Central memory CD8-positive, alpha-beta T cell (primary cell): Measurements from ENCODE around the gene FADS1.

Source experiments
- ATAC-seq: fragments of 150-1000 bp; cut with Tn5 transposase; replicated peaks from 2 replicates; pipeline ENCODE4 v1.10.0; 2022; ENCODE audit warnings: mild to moderate bottlenecking, moderate FRiP score, moderate number of reproducible peaks; ENCODE audit not compliant: poor library complexity, severe bottlenecking; ENCODE audit errors: extremely low read depth
- DNase-seq, 2 donors: peaks; one replicate each; pipeline ENCODE4 v3.0.0; 2021; ENCODE audit warnings: low spot score in 2 of 2
- H3K27ac Mint-ChIP-seq: one replicate; pipeline ENCODE4 v1.8.0; 2022; ENCODE audit warnings: low read depth, mild to moderate bottlenecking, moderate library complexity, mixed read lengths
- H3K27me3 Mint-ChIP-seq: one replicate; pipeline ENCODE4 v1.8.0; 2022; ENCODE audit warnings: mixed read lengths
- H3K36me3 Mint-ChIP-seq: one replicate; pipeline ENCODE4 v1.8.0; 2022; ENCODE audit warnings: mild to moderate bottlenecking, moderate library complexity, mixed read lengths; ENCODE audit not compliant: insufficient read depth
- H3K4me1 Mint-ChIP-seq: one replicate; pipeline ENCODE4 v1.8.0; 2022; ENCODE audit warnings: mixed read lengths
- H3K4me3 Mint-ChIP-seq: one replicate; pipeline ENCODE4 v1.8.0; 2022; ENCODE audit warnings: mild to moderate bottlenecking, moderate library complexity, mixed read lengths
- H3K9me3 Mint-ChIP-seq: one replicate; pipeline ENCODE4 v1.8.0; 2022; ENCODE audit warnings: mixed read lengths

Gene FADS1

DNA sequence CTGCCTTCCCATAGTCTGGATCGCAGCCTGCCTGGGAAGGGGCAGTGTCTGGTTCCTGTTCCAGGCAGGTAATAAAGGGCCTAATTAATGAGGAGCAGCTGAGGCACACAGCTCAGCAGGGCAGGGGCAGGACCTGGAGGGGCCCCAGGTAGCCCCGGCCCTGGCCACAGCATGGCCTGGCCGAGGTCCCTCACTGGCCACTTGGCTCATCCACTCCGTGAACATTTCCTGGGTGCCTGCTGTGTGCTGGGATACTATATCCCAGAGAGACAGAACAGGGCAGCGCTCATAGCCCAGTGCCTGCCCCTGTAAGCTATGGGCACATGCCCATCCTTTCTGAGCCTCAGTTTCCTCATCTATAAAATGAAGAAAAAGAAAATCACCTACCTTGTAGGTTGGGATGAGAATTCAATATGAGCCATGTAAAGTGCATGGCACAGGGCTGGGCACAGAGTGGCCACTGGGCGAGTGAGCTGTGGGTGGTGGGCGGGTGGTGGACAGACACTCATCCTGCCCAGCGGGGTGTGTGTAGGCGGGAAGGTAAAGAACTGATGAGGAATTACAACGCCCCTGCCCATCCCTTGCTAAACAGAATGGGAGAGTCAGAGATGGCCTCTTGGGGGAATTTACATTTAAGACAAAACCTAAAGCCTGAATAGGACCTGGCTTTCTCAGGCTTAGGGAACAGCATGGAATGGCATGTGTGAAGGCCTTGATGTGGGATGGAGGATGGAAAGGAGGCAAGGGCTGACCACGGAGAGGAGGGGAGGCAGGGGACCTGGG lies 55.2 kb downstream of the FADS1 start:
- Mint-ChIP-seq H3K27me3 (peaks cover 11% of the 10 kb centered on the region), H3K4me1 (peaks cover under 1% of the 10 kb centered on the region), H3K4me3 (no peak overlapping the region), H3K27ac (no peak overlapping the region), H3K9me3 (no peaks in the 10 kb centered on the region), H3K36me3 (no peaks in the 10 kb centered on the region)
- ATAC-seq = no peak
- no peak for DNase-seq

- H3K27ac Mint-ChIP-seq = no peak overlapping the region
- ATAC-seq (no peak), DNase-seq (no peak)
- H3K4me3 Mint-ChIP-seq = no peak overlapping the region
- H3K27me3 Mint-ChIP-seq = peaks cover 11% of the 10 kb centered on the region
- H3K9me3 Mint-ChIP-seq = no peaks in the 10 kb centered on the region
- H3K36me3 Mint-ChIP-seq = no peaks in the 10 kb centered on the region
- H3K4me1 Mint-ChIP-seq = peaks cover 8% of the 10 kb centered on the region
Measured at GRCh38 chr11:61760946-61761345, 55.9 kb downstream of the FADS1 start.

DNA sequence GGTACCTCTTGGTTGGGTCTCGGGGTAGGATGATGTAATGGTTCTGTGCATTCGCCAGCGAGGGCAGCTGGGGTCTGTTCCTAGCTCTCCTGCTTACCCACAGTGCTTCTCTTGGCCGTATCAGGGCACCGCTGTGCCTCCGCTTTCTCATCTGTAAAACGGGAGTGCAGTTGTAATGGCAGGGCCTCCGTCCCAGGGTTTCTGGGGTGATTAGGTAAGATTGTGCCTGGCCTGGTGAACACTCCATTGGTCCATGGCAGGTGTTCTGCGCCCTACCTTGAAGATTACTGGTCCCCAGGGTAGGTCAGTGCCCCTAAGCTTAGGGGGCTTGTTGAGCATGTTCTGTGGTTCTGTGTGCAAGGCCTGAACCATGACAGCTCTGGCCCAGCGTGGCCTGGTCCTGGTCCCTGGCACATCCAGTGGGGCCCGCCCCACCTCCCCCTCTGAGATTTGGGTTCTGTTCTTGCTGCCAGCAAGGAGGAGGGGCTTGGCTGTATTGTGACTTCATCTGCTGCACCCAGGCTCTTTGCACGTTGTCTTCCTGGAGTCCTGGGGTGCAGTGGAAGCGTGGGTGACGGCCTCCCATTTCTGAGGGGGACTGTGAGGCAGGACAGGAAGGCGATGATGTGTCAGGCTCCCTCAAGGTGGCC lies 59.5 kb downstream of the FADS1 start:
- Mint-ChIP-seq H3K4me3 (no peak overlapping the region), H3K27ac (no peak overlapping the region), H3K4me1 (peaks cover 22% of the 10 kb centered on the region), H3K9me3 (no peaks in the 10 kb centered on the region), H3K36me3 (no peaks in the 10 kb centered on the region), H3K27me3 (peaks cover 28% of the 10 kb centered on the region)
- no peak for DNase-seq
- no peak for ATAC-seq

DNA sequence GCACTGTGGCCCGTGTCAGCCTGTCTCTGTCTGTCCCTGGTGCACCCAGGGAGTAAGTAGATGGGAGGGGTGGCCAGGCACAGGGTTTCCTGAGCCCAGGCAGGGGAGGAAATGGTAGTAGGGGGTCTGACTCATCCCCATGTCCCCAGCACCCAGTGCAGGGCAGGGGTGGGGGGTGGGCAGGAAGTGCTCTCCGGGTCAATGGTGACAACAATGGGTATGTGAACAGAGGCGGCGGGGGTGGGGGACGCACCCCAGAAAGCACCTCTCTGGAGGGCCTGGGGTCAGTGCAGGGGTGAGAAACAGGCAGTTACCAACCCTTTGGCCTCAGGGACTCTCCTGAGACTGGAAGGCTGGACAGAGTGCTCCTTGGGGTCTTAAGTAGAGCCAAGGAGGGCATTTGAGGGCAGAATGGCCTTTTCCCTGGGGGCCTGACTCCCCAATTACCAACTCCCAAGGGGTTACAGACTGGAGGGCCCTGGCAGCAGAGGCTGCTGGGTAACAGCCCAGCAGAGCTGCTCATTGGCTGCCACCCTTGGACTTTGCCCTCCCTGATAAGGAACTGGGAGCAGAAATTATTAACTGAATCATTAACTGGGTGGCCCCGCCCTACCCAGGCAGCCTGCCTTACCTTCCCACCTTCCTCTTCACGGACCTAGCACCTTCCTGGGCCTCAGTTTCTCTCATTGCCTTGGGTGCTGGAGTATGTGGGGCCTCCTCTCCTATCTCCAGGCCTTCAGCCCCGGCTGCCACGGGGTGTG lies 60.2 kb downstream of the FADS1 start:
- DNase-seq (no peak), ATAC-seq (no peak)
- no peaks in the 10 kb centered on the region for H3K9me3 Mint-ChIP-seq
- H3K4me1 Mint-ChIP-seq = peaks cover 22% of the 10 kb centered on the region
- H3K4me3 Mint-ChIP-seq = no peak overlapping the region
- H3K36me3 Mint-ChIP-seq = no peaks in the 10 kb centered on the region
- peaks cover 27% of the 10 kb centered on the region for H3K27me3 Mint-ChIP-seq
- no peak overlapping the region for H3K27ac Mint-ChIP-seq

DNA sequence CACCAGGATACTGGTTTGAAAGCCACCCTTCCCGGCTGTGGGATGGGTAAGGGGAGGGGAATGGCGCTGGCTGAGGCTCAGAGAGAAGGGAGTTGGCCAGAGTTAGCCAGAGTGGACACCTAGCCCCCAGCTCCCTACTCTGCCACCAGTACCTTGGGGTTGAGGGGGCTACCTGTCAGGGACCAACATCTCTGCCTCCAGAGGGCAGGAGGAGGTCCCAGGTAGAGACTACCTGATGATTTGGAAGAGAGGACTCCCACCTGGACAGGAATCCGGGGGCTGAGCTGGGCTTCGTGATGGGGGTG lies 60.7 kb downstream of the FADS1 start:
- Mint-ChIP-seq H3K4me1 (peaks cover 22% of the 10 kb centered on the region), H3K36me3 (no peaks in the 10 kb centered on the region), H3K9me3 (no peaks in the 10 kb centered on the region), H3K27me3 (peaks cover 29% of the 10 kb centered on the region), H3K27ac (peak overlapping the region; percentile 52), H3K4me3 (no peak overlapping the region)
- DNase-seq = no peak
- ATAC-seq = no peak

DNA sequence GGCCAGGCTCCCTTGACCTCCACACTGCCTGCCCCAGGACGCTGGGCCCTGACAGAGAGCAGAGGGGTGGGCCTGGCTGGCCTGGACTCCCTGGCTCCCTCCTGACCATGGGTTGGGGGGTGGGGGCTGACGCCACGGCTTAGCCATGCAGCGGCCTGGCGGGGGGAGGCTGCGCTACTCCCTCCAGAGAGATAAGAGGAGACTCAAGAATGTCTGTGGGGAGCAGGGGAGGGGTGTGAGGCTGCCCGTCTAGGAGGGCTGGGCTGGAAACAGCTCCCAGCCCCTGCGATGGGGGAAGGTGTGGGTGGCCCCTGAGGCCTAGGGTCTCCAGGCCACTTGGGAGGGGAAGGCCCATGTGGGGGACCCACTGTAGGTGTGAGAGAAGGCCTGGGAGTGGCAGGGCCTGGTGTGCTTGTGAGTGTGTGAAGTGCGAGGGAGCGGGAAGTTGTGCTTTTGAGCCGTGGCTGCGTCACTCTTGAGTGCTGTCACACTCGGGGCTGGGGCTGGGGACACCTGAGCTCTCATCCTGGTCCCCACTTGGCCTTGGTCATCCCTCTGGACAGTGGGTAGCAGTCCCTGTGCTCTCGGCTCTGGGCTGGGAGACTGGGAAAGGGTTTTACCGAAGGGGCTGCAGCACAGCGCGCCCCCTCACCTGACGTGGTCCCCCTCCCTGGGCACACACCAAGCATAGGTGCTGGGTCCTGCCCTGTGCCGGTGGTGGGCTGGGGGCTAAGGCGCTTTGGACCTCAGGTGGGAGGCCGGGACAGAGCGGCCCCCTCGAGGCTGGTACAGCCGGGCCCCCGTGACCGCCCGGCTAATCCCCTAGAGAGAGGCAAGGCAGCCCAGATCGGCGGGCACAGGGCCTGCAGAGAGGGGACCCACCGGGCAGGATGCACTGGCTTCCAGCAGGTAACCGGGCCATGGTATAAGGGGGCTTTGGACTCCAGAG lies 62.0 kb downstream of the FADS1 start:
- DNase-seq = no peak

DNA sequence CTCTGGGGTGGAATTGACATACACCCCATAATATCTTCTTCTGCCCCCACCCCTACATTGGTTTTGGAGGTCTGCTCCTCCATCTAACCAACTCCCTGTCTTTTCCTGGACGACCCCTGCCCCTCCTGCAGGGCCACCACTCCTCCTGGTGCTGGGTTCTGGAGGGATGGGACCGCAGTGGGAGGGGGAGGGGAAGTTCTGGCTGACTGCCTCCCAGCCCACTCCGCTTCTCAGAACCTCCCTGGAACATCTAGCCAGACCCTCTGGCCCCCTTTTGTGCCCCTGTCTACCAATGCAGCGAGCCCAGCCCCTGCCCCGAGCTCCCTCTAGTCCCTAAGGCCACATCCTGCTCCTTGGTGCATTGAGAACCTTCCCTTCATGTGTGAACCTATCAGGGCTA lies 63.1 kb downstream of the FADS1 start:
- peak overlapping the region; percentile 49 for H3K27ac Mint-ChIP-seq
- H3K27me3 Mint-ChIP-seq = peaks cover 49% of the 10 kb centered on the region
- peaks cover 22% of the 10 kb centered on the region for H3K4me1 Mint-ChIP-seq

More for the DNA sequence above, 62.0 kb downstream of the FADS1 start:
- Mint-ChIP-seq H3K27me3 (peaks cover 38% of the 10 kb centered on the region), H3K9me3 (no peaks in the 10 kb centered on the region), H3K27ac (no peak overlapping the region), H3K4me1 (peaks cover 22% of the 10 kb centered on the region), H3K4me3 (no peak overlapping the region), H3K36me3 (no peaks in the 10 kb centered on the region)
- no peak for ATAC-seq

GRCh38 chr11:61752925-61753521 lies 63.8 kb downstream of the FADS1 start:
- Mint-ChIP-seq H3K4me3 (peak overlapping the region; percentile 77), H3K4me1 (peaks cover 22% of the 10 kb centered on the region), H3K36me3 (no peaks in the 10 kb centered on the region), H3K9me3 (no peaks in the 10 kb centered on the region), H3K27ac (peak overlapping the region; percentile 49), H3K27me3 (peaks cover 51% of the 10 kb centered on the region)
- no peak for DNase-seq
- no peak for ATAC-seq

More for the DNA sequence above, 63.1 kb downstream of the FADS1 start:
- Mint-ChIP-seq H3K9me3 (no peaks in the 10 kb centered on the region), H3K4me3 (peak overlapping the region; percentile 77), H3K36me3 (no peaks in the 10 kb centered on the region)
- DNase-seq (no peak), ATAC-seq (no peak)

GRCh38 chr11:61752117-61752924 lies 64.5 kb downstream of the FADS1 start, which contains the start of gene MYRF:
TSS of gene MYRF (plus strand) at chr11:61752636. CDS start at chr11:61752745, 109 bp downstream.
- peaks cover 51% of the 10 kb centered on the region for H3K27me3 Mint-ChIP-seq
- peaks cover 22% of the 10 kb centered on the region for H3K4me1 Mint-ChIP-seq
- peak; percentile 63 for ATAC-seq
- DNase-seq = peak in 1 of 2 donors; percentile 41
- no peaks in the 10 kb centered on the region for H3K36me3 Mint-ChIP-seq
- peak within 1 kb of the TSS; percentile 49 for H3K27ac Mint-ChIP-seq
- H3K4me3 Mint-ChIP-seq = peak within 1 kb of the TSS; percentile 77
- H3K9me3 Mint-ChIP-seq = no peaks in the 10 kb centered on the region

- ATAC-seq (no peak), DNase-seq (no peak)
- H3K9me3 Mint-ChIP-seq = no peaks in the 10 kb centered on the region
- H3K4me3 Mint-ChIP-seq = peak overlapping the region; percentile 69
- H3K4me1 Mint-ChIP-seq = peaks cover 18% of the 10 kb centered on the region
- peaks cover 51% of the 10 kb centered on the region for H3K27me3 Mint-ChIP-seq
- H3K36me3 Mint-ChIP-seq = no peaks in the 10 kb centered on the region
- H3K27ac Mint-ChIP-seq = no peak overlapping the region
Measured at GRCh38 chr11:61751384-61751783, 65.4 kb downstream of the FADS1 start.

DNA sequence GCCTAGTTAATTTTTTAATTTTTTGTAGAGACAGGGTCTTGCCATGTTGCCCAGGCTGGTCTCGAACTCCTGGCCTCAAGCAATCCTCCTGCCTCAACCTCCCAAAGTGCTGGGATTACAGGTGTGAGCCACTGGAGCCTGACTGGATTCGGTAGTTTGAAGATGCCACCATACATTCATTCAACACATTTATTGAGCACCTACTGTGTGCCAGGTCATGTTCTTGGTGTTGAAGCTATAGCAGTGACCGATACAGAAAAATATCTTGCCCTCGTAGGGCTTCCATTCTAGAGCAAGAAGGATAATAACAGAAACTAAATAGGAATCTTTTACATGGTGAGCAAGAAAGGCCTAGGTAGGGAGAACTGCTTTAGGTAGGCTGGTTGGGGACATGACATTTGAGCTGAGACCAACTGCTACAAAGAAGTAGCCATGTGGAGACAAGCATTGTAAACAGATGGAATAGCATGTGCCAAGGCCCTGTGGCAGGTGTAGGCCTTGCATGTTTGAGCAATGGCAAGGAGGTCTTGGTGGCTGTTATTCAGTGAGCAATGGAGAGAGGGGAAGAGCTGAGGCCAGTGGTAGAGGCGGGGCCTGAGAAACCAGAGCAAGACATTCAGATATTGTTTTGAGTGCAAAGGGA lies 66.1 kb downstream of the FADS1 start:
- H3K27me3 Mint-ChIP-seq = peaks cover 51% of the 10 kb centered on the region
- ATAC-seq (no peak), DNase-seq (no peak)
- H3K4me1 Mint-ChIP-seq = peaks cover 12% of the 10 kb centered on the region
- H3K4me3 Mint-ChIP-seq = peak overlapping the region; percentile 69
- H3K36me3 Mint-ChIP-seq = no peaks in the 10 kb centered on the region
- H3K9me3 Mint-ChIP-seq = no peaks in the 10 kb centered on the region
- no peak overlapping the region for H3K27ac Mint-ChIP-seq
